Measurements from ENCODE around the gene EXOC3L2.

Gene EXOC3L2

GRCh38 chr19:45258862-45259261 is 13.7 kb upstream of the EXOC3L2 start:
- no peak for DNase-seq (ENCODE audit: low read depth)
- no peak overlapping the region for H3K4me3 ChIP-seq (replicated peaks; ENCODE audit: low read depth, low read length)
- no peak for TF ChIP-seq CTCF (IDR thresholded peaks at IDR 0.05; ENCODE audit: low read length, missing control alignments)

DNA sequence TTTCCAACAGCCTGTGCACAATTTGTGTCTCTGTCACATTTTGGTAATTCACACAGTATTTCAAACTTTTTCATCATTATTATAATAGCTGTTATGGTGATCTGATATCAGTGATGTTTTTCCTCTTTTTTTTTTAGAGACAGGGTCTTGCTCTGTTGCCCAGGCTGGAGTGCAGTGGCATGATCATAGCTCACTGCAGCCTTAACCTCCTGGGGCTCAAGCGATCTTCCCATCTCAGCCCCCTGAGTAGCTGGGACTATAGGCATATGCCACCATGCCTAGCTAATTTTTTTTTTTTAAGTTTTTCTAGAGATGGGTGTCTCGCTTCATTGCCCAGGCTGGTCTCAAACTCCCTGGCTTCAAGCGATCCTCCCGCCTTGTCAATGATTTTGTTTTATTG is 11.6 kb upstream of the EXOC3L2 start:
- no peak for DNase-seq (ENCODE audit: low read depth)
- TF ChIP-seq CTCF (IDR thresholded peaks at IDR 0.05; ENCODE audit: low read length, missing control alignments): no peak
- no peak overlapping the region for H3K4me3 ChIP-seq (replicated peaks; ENCODE audit: low read depth, low read length)

DNA sequence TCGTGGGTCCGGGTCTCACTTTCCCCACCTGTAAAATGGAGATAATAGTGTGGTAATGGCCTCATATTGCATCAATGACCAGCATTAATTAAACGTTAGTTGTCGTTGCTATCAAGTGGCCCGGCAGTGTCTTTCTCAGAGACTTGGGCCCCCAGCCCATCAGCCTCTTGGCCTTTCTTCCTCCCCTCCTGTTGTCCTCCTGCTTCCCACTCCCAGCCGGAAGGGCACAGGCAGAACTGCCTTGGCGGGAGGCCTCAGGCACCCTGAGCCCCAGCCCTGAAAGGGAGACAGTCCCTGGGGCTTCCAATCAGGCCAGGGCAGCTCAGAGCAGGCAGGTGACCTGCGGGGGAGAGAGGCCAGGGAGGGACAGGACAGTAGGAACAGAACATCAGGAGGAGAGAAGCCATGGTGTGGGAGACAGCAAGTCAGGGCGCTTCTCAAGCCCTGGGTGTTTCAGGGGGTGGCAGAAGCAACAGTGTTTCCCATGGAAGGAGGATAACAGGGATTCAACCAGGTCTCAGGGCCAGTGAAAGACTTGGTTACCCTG is 10.5 kb upstream of the EXOC3L2 start:
- no peak overlapping the region for H3K4me3 ChIP-seq (replicated peaks; ENCODE audit: low read depth, low read length)
- no peak for TF ChIP-seq CTCF (IDR thresholded peaks at IDR 0.05; ENCODE audit: low read length, missing control alignments)
- no peak for DNase-seq (ENCODE audit: low read depth)

GRCh38 chr19:45254044-45254531 is 8.9 kb upstream of the EXOC3L2 start:
- no peak overlapping the region for H3K4me3 ChIP-seq (replicated peaks; ENCODE audit: low read depth, low read length)
- TF ChIP-seq CTCF (IDR thresholded peaks at IDR 0.05; ENCODE audit: low read length, missing control alignments): peak; percentile 25
- DNase-seq (ENCODE audit: low read depth): no peak

DNA sequence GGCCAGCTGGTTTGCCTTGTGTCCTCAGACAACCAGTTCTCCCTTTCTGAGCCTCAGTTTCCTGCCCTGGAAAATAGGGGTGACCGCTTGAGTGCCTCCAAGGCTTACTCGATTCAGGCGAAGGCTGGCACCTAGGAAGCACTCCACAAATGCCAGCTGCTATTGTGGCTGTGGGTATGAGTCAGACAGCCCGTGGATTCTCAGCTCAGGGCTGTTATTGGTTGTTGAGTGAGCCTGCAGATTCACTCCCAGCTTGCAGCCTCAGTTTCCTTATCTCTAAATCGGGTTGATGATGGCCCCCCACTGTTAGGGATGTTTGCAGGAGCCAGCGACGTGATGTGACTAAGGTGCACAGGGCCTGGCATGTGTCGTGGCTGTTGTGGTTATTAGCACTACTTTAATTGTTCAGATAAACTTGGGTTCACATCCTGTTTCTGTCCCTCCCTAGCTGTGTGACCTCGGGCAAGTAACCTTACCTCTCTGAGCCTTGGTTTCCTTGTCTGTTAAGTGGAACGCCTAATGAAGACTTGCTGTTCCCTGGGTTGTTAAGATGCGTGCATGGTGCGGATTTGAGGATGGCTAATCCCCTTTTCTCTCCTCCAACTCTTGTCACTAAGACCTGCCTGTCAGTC is 8.3 kb upstream of the EXOC3L2 start:
- DNase-seq (ENCODE audit: low read depth): peak; percentile 29
- no peak for TF ChIP-seq CTCF (IDR thresholded peaks at IDR 0.05; ENCODE audit: low read length, missing control alignments)
- peak overlapping the region; percentile 17 for H3K4me3 ChIP-seq (replicated peaks; ENCODE audit: low read depth, low read length)

DNA sequence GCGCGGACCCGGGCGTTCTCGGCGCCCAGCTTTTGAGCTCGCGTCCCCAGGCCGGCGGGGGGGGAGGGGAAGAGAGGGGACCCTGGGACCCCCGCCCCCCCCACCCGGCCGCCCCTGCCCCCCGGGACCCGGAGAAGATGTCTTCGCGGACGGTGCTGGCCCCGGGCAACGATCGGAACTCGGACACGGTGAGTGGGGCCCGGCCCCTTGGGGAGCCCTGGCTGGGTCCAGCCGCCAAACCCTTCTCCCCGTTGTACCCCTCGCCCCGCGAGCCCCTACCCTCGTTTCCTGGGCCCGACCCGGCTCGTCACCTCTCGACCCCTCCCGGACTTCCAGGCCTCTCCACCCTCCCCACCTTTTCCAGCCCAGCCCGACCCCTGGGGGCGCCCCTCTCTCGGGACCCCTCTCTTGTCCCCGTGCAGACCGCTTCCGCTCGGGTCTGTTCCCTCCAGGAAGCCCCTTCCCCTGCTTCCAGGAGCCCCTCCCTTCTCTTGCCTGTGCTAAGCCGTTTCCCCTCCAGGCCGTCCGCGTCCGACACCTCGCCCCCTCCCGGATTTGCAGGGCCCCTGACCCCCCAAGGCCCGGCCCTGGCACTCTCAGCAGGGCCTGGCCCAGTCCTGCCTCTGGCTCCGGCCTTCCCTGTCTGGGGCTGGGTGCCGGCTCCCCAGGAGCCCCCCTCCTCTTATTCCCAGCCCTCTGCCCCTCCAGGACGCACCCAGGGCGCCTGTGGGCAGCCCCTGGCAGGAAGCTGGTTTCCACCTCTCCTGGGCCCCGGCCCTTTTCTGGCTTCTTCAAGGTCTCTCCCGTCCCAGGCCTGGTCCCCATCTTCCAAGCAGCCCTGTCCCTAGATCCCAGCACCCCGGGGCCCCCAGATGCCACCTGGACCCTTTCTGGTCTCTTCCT is 6.5 kb upstream of the EXOC3L2 start:
- peak overlapping the region; percentile 81 for H3K4me3 ChIP-seq (replicated peaks; ENCODE audit: low read depth, low read length)
- TF ChIP-seq CTCF (IDR thresholded peaks at IDR 0.05; ENCODE audit: low read length, missing control alignments): no peak
- no peak for DNase-seq (ENCODE audit: low read depth)
